ENCODE measurements around the gene PAXX. TPM values are rescaled to one million over a fixed set of nuclear protein-coding genes. Genes with fewer than 3 reads are reported as not detected.

Gene PAXX
- total and polyA plus RNA-seq, 9 of the 15 experiments (the other 6 are each of a cell fraction or from before 2014, with no cell fraction given), result 1.2 to 175 (median 38.5) TPM

DNA sequence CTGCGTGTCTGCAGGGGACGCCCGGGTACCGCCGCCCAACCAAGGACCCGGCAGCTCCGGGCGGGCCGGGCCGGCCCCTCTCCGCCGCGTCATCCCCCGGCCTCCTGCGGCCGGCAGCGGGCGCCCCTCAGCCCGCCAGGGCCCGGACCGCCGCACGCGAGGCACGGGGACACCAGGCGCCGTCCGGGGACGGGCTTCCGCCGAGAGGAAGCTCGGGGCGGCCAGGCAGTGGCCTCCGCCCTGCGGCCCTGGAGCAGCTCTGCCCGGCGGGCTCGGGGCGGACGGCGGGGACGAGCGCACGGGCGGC is 48.1 kb upstream of the PAXX start (continued):
- TF ChIP-seq, protein P1, sequence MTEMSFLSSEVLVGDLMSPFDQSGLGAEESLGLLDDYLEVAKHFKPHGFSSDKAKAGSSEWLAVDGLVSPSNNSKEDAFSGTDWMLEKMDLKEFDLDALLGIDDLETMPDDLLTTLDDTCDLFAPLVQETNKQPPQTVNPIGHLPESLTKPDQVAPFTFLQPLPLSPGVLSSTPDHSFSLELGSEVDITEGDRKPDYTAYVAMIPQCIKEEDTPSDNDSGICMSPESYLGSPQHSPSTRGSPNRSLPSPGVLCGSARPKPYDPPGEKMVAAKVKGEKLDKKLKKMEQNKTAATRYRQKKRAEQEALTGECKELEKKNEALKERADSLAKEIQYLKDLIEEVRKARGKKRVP (CRISPR knock-in tag; IDR thresholded peaks at IDR 0.05), result no peak
- TF ChIP-seq, protein P2, sequence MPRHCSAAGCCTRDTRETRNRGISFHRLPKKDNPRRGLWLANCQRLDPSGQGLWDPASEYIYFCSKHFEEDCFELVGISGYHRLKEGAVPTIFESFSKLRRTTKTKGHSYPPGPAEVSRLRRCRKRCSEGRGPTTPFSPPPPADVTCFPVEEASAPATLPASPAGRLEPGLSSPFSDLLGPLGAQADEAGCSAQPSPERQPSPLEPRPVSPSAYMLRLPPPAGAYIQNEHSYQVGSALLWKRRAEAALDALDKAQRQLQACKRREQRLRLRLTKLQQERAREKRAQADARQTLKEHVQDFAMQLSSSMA (CRISPR knock-in tag; IDR thresholded peaks at IDR 0.05), result peak; percentile 60; the same call in 1 of the 2 replicates
- TF ChIP-seq, protein P3, sequence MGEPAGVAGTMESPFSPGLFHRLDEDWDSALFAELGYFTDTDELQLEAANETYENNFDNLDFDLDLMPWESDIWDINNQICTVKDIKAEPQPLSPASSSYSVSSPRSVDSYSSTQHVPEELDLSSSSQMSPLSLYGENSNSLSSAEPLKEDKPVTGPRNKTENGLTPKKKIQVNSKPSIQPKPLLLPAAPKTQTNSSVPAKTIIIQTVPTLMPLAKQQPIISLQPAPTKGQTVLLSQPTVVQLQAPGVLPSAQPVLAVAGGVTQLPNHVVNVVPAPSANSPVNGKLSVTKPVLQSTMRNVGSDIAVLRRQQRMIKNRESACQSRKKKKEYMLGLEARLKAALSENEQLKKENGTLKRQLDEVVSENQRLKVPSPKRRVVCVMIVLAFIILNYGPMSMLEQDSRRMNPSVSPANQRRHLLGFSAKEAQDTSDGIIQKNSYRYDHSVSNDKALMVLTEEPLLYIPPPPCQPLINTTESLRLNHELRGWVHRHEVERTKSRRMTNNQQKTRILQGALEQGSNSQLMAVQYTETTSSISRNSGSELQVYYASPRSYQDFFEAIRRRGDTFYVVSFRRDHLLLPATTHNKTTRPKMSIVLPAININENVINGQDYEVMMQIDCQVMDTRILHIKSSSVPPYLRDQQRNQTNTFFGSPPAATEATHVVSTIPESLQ (CRISPR knock-in tag; IDR thresholded peaks at IDR 0.05), result no peak
- TF ChIP-seq TGIF2 (CRISPR knock-in tag; IDR thresholded peaks at IDR 0.05) (no peak), PTTG1 (tag; IDR thresholded peaks at IDR 0.05; ENCODE audit: low read depth) (no peak), HDAC2 (IDR thresholded peaks at IDR 0.05) (no peak), POLR2G (IDR thresholded peaks at IDR 0.05; ENCODE audit: low read depth, low read length) (peak; percentile 80), RUNX1 (IDR thresholded peaks at IDR 0.05; ENCODE audit: low read depth) (no peak), ZNF445 (CRISPR knock-in tag; IDR thresholded peaks at IDR 0.05; ENCODE audit: low read depth) (no peak), KLF10 (CRISPR knock-in tag; IDR thresholded peaks at IDR 0.05) (no peak), SIRT6 (IDR thresholded peaks at IDR 0.05; ENCODE audit: low read depth, low read length) (no peak), EWSR1 (IDR thresholded peaks at IDR 0.05; ENCODE audit: borderline replicate concordance, low read depth, partially characterized antibody) (no peak), ZNF707 (CRISPR knock-in tag; conservative IDR thresholded peaks at IDR 0.05) (no peak), NFRKB (IDR thresholded peaks at IDR 0.05; ENCODE audit: low read depth) (no peak)
- TF ChIP-seq, protein P4, sequence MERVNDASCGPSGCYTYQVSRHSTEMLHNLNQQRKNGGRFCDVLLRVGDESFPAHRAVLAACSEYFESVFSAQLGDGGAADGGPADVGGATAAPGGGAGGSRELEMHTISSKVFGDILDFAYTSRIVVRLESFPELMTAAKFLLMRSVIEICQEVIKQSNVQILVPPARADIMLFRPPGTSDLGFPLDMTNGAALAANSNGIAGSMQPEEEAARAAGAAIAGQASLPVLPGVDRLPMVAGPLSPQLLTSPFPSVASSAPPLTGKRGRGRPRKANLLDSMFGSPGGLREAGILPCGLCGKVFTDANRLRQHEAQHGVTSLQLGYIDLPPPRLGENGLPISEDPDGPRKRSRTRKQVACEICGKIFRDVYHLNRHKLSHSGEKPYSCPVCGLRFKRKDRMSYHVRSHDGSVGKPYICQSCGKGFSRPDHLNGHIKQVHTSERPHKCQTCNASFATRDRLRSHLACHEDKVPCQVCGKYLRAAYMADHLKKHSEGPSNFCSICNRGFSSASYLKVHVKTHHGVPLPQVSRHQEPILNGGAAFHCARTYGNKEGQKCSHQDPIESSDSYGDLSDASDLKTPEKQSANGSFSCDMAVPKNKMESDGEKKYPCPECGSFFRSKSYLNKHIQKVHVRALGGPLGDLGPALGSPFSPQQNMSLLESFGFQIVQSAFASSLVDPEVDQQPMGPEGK (CRISPR knock-in tag; IDR thresholded peaks at IDR 0.05; ENCODE audit: borderline replicate concordance), result no peak
- TF ChIP-seq, protein P5, sequence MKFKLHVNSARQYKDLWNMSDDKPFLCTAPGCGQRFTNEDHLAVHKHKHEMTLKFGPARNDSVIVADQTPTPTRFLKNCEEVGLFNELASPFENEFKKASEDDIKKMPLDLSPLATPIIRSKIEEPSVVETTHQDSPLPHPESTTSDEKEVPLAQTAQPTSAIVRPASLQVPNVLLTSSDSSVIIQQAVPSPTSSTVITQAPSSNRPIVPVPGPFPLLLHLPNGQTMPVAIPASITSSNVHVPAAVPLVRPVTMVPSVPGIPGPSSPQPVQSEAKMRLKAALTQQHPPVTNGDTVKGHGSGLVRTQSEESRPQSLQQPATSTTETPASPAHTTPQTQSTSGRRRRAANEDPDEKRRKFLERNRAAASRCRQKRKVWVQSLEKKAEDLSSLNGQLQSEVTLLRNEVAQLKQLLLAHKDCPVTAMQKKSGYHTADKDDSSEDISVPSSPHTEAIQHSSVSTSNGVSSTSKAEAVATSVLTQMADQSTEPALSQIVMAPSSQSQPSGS (CRISPR knock-in tag; IDR thresholded peaks at IDR 0.05), result 0 out of 2 replicates have a peak, but pooled peaks have one; percentile 2
- TF ChIP-seq, protein P6, sequence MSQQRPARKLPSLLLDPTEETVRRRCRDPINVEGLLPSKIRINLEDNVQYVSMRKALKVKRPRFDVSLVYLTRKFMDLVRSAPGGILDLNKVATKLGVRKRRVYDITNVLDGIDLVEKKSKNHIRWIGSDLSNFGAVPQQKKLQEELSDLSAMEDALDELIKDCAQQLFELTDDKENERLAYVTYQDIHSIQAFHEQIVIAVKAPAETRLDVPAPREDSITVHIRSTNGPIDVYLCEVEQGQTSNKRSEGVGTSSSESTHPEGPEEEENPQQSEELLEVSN (IDR thresholded peaks at IDR 0.05; ENCODE audit: borderline replicate concordance in 1 of 2, extremely low read depth in 1 of 2, insufficient read depth in 1 of 2, insufficient read length in 1 of 2, low read depth in 1 of 2, low read length in 1 of 2, poor library complexity in 1 of 2, severe bottlenecking in 1 of 2), result peak in 1 of 2 experiments; percentile 40
- TF ChIP-seq, protein P7, sequence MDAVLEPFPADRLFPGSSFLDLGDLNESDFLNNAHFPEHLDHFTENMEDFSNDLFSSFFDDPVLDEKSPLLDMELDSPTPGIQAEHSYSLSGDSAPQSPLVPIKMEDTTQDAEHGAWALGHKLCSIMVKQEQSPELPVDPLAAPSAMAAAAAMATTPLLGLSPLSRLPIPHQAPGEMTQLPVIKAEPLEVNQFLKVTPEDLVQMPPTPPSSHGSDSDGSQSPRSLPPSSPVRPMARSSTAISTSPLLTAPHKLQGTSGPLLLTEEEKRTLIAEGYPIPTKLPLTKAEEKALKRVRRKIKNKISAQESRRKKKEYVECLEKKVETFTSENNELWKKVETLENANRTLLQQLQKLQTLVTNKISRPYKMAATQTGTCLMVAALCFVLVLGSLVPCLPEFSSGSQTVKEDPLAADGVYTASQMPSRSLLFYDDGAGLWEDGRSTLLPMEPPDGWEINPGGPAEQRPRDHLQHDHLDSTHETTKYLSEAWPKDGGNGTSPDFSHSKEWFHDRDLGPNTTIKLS (IDR thresholded peaks at IDR 0.05; ENCODE audit: borderline replicate concordance, low read depth), result peak; percentile 15; the same call in 1 of the 2 replicates

Measured in K562 (cell line).